Glomerular visceral epithelial cell (primary cell): ENCODE results near the gene C9orf50.
A peak's percentile ranks its signal among the peaks of the same experiment; 100 is the strongest.
"Not testable (repeated sequence)": the region's sequence is repeated elsewhere in the genome, so short reads cannot be mapped to it uniquely, and the experiment has no call there.

Source experiments
- DNase-seq: peaks from one replicate; pipeline ENCODE4 v3.0.0-alpha.2; 2016; ENCODE audit errors: extremely low spot score

Gene C9orf50, protein sequence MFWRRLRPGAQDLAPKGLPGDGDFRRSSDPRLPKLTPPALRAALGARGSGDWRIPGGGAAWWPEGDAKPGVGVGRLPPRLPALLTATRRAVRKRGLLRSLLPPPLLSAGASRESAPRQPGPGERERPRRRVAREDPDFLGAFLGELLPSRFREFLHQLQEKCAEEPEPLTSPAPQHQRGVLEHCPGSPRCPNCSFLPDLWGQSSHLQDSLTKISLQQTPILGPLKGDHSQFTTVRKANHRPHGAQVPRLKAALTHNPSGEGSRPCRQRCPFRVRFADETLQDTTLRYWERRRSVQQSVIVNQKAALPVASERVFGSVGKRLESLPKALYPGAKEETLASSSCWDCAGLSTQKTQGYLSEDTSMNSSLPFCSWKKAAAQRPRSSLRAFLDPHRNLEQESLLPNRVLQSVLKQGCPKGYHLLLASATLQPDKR

DNA sequence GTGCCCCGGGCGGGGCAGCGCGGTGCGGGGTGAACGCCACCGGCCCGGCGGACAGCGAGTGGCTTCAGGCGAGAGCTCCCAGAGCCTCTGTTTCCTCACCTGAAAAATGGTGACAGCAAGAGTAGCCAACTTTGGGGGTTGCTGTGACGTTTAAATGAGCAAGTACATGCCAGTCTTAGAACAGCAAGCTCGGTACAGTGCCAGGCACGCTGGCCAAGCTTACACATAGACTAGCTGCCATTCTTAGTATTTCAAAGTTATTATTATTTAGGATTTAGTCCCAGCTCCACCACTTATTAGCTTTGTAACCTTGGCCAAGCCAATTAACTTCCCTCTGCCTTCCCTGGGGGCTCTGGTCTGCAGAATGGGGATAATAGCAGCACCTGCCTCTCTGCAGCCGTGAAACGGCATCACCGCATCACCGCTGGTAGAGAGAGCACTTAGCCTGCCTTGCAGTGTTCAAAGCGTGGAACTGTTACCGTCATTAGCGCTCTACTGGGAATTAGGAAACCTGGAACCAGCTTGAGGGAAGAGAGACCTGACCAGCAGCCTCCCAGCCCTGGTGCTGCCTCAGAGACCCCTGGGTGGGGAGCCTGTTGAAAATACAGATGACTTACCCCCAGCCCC, at the start of gene C9orf50:
C9orf50 (minus strand) TSS at position 433 of the 627 bp plus-strand sequence. CDS start 527 bp downstream, outside the sequence.
- DNase-seq = no peak

DNA sequence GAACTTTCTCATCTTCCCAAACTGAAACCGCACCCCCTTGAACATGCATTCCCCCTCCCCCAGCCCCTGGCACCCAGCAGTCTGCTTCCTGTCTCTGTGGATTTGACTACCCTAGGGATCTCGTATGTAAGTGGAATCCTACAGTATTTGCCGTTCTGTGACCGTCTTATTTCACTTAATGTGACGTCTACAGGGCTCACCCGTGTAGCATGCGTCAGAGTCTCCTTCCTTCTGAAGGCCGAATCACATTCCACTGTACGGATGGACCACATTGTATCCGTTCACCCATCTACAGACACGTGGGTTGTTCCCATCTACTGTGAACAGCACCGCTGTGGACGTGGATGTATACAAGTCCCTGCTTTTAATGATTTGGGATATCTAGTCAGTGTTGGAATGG, 49.0 kb upstream of the C9orf50 start:
- no peak for DNase-seq

DNA sequence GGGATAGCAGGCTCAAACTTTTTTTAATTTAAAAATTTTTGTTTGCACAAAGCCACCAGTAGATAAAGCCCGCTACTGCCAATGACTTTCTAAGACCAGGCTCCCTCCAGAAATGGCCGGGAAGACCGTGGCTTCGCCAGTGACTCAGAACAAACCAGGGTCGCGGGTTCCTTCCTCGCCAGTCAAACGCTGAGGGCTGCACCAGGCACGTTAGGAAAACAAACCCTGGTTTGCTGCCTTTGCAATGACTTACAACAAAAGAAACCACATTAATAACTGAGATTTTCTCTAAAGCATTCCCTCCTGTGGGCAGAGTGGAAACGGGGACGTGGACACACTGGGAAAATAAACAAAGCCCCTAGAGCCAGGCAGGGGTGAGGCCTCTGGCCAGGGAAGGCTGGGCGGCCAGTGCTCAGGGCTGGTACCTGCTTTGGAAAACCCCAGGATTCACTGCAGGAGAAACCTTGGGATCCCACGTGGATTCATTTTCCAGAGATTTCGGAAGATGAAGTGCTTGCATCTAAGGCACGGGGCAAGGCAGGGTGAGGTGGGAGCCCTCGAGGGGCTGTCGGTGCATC, 48.3 kb upstream of the C9orf50 start:
- DNase-seq = peak; percentile 60

DNA sequence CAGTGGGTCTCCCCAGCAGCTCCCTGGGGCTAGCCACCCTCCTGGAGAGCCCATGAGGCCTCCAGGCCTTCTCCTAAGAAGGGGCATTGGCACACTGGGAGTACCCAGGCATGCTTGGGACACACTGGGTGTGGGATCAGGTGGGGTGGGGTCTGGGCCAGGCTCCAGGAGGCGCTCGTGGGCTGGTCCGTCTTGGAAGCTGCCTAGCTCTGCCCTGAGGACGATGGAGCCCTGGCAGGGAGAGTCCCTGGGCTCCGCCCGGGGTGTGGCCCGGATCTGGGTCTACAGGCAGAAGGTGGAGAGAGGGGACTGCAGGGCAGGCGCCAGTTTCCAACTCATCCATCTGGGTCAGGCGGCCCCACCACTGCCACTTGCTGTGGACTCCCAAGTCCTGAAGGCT, 46.9 kb upstream of the C9orf50 start:
- no peak for DNase-seq

DNA sequence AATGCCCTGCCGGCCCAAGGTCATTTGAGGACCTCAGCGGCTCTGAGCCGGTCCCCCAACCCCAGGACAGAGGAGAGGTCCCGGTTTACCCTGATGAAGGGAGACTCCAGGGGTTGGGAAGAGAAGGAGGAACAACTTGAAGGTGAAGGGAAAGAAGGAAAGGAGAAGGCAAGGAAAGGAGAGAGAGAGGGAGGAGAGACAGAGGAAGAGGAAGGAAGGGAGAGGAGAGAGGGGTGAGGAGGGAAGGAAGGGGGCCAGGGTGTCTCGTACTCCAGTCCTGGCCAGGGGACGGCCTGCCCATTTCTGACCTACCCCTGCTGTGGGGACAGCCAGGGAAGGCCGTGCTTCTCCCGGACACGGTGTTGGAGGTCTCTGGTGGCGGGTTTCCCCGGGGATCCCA, 46.5 kb upstream of the C9orf50 start:
- no peak for DNase-seq

DNA sequence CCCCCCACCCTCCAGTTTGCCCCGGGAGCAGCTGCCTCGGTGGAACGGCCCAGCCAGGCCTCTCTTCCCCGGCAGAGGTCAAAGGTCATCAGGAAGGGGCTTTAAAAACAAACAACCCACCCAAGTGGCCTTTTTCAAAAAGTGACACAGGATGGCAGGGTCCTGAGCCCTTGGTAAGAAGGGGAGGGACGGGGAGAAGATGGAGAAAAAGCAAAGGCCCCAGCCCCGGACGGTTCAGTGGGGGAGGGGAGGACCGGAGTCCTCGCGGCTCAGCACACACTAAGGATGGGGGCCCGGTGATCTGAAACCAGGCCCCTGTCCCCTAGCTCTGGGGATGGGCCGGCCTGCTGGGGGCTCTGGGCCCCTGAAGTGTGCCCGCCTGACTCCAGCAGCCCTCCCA, 45.7 kb upstream of the C9orf50 start:
- no peak for DNase-seq

DNA sequence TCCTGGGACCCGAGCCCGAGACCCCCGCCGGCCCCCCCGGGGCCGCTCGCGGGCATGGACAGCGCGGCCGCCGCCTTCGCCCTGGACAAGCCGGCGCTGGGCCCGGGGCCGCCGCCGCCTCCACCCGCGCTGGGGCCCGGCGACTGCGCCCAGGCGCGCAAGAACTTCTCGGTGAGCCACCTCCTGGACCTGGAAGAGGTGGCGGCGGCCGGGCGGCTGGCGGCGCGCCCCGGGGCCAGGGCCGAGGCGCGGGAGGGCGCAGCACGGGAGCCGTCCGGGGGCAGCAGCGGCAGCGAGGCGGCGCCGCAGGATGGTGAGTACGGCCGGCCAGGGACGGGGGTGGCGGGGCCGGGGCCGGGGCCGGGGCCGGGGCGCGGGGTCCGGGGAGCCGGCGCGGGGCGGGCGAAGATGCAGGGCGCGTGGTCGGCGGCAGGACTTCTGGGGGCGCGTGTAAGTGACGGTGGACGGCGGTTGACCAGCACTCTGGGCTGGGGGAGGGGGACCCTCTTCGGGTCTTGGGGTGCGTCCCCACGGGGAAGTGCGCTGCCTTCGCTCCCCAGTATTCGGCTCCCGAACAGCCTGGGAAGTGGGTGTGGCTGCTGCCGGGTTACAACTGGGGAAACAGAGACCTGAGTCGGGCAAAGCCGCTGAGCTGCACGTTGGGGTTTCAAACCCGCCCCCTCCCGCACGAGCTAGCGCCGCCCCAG, 45.1 kb upstream of the C9orf50 start:
- DNase-seq = no peak

DNA sequence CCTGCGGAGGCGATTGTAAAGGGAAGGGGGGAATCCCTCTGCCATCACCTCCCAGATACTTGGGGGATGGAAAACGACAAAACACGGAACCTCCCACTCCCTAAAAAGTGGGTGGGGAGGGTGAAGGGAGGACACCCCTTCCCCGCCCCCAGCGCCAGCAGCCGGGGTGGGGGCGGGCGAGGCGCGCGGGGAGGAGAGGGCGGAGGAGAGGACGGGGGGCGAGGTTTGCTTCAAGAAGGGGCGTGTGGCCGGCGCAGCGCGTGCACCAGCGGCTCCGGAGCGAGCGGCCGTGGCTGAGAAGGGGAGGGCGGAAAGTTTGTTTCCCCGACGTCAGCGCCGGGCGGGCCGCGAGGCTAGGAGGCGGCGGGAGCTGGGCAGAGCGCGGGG, 44.5 kb upstream of the C9orf50 start, which contains the start of gene PRRX2:
PRRX2 (plus strand) TSS at position 259 of the 387 bp plus-strand sequence. CDS start 221 bp downstream, outside the sequence.
- no peak for DNase-seq

DNA sequence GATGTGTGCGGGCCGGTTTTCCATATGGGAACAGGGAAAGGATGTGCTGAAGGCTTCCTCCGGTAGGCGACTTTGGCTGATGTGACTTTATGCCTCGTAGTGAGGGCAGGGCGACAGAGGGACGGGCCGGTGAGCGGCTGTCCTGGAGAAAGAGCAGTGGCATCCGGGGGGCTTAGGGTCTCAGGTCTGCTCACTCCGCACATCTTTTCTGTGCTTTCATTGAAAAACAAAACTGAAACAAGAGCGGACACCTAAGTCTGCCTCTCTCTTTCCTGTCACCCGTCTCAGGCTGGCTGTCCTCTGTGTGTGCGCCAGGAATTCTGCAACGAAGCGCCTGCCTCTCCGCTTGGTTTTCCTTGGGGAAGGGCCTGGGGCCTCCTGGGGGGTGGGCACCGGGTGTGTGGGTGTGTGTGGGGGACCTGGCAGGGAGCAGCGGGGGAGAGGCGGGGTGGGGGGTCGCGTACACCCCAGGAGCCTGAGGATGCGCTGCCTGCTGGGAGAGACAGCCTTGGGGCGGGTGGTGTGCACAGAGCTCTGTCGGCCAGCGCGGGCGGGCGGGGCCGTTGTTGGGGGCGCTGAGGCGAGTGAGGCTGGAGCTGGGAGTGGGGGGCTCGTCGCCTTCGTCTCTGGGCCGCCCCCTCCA, 44.0 kb upstream of the C9orf50 start:
- DNase-seq = no peak

DNA sequence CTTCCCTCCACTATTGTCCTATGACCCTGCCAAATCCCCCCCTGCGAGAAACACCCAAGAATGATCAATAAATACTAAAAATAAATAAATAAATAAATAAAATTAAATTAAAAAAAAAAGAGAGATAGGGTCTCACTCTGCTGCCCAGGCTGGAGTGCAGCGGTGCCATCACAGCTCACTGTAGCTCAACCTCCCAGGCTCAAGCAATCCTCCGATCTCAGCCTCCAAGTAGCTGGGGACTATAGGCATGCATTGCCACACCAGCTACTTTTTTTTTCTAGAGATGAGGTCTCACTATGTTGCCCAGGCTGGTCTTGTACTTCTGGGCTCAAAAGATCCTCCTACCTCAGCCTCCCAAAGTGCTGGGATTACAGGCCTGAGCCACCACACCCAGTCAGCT, 41.3 kb upstream of the C9orf50 start:
- not testable (repeated sequence) for DNase-seq

DNA sequence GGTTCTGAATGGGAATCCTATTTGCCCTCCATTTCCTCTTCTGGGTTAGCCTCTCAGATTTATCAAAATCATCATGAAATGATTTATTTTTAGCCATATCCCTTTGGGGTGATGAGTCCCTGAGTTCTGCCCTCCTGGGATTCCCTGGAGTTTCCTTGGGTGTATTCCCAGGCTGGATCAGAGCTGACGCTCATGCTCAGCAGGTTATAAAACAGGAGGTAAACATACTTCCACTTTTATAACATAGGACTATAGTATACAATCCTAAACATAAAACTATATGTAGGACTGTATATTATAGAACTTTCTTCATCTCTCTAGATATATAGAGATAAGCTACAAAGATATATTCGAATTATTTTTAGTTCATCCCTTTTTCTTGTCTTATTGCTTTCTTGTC, 40.1 kb upstream of the C9orf50 start:
- no peak for DNase-seq

DNA sequence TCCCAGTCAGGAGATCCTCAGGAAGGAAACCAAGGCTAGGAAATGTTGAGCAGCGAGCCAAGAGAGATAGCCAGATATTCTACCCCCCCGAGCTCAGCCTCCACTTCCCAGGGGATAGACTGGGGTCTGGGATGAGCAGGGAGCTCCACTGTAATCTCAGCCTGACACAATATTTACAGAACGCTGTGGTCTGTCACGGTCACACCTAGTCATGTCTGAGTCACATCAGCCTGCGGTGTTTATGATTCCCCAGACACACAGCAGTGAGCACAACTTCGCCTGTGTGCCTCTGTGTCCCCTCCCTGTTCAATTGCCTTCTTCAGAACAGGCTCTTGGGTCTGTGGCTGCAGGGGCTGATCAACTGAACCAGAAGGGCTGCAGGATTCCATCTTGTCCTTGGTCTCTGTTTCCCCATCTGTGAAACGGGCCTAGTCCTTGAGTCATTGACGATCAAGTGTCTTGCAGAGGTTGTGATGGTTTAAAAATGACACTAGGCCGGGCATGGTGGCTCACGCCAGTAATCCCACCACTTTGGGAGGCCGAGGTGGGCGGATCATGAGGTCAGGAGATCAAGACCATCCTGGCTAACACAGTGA, 36.0 kb upstream of the C9orf50 start:
- peak; percentile 58 for DNase-seq

DNA sequence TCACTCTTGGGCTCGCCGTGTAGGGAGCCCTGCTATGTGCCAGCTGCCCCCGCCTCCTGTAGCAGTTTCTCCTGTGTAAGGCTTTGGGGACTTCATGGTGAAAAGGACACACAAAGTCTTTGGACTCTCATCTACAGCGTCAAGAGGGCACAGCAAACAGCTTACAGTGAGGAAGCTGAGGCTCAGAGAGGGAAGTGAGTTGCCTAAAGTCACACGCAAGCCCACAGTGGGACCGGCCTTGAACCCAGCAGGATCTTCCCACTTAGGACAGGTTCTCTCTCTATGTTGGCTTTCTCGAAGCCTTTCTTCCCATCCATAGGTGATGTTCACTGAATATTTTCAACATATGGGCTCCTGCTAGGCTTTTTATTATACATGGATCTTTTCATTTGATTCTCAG, 34.8 kb upstream of the C9orf50 start:
- DNase-seq = no peak

DNA sequence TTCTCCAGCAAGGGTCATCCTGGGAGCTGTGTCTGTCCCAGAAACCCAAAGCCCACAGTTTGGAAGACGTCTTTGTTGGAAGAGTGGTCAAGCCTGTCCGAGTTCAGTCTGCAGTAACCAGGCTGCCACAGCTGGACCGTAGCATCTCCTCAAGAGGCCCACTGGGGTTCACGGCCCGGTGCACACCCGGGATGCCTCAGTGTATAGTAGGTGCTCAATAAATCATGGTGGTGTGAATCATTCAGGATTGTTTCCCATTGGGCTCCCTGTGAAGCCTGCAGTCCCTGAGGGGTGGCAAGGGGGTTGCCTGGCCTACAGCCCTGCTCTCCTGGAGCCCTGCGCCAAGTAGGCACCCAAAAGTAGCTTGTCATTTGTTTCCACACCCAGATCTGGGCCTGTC, 34.3 kb upstream of the C9orf50 start:
- no peak for DNase-seq

DNA sequence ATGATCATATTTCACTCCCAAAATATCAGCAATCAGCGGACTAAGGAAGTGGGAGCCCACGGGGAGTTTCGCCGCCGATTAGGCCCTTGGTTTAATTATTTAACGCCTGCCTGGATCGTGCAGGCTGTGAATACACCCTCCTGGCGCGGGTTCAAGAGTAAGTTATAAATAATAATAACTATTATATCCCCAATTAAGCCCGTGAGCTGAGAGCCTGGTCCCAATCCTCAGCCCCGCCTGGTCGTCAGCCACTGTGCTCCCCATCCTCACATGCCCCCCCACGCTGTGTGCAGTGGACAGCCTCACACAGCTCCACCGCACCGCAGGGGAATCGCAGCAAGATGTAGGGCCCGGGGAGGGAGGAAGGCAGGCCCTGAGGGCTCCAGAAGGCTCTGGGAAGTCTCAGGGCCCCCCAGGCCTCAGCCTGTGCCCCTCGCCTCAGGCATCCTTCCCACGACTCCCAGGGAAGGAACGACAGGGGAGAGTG, 33.7 kb upstream of the C9orf50 start:
- no peak for DNase-seq

DNA sequence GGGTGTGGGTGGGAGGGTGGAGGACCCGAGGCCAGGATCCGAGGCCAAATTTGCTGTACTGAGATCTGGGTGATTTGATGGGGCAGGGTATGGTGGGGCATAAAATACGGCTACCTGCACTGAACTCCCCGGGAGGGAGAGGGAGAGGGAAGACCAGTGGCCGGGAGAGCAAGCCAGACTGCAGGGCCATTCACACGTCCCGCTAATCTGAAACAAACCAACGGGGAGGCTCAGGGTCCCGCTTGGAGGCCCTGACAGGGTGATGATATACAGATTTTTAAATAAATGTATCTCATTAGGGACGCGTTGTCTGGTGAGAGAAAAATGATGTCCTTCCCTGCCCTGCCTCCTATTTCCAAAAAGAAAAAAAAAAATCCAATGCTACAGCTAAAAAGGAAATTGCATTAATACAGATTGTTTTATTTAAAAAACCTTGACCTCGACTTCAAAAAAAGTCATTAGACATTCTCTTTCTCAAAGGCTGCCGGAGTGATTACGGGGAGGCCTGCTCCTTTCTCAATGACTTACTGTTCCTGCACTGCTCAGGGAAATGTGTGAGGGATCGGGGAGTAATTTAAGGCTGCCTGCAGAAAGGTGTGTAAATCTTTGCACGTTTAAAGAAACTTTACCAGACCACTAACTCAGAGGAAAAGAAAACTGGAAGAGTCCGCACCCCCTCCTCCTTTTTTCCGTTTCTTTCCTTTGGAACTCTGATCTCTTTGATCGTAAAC, 33.1 kb upstream of the C9orf50 start:
- DNase-seq = no peak

DNA sequence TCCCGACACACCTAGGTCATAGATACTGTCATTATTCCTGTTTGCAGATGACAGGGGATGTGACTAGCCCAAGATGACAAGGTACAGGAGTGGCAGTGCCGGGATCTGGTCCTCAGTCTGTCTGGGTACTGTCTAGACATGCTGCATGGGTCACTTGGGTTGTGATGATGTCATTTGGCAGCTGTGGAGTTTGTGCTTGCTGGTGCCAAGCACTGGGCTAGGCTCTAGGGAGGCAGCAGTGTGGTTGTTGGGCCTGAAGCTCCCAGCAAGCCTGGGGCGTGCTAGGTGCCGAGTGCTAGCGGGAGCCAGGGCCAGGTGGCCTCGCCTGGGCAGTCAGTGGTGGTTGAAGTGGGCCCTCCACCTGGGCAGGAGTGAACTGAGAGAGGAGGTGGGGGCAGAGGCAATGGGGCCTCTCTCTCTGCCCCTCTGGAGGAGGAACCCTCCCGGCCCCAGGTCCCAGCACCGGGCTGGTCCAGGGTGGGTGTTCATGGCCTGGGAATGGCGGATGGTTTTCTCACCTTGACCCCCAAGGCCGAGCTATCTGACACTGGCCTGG, 29.9 kb upstream of the C9orf50 start:
- no peak for DNase-seq

DNA sequence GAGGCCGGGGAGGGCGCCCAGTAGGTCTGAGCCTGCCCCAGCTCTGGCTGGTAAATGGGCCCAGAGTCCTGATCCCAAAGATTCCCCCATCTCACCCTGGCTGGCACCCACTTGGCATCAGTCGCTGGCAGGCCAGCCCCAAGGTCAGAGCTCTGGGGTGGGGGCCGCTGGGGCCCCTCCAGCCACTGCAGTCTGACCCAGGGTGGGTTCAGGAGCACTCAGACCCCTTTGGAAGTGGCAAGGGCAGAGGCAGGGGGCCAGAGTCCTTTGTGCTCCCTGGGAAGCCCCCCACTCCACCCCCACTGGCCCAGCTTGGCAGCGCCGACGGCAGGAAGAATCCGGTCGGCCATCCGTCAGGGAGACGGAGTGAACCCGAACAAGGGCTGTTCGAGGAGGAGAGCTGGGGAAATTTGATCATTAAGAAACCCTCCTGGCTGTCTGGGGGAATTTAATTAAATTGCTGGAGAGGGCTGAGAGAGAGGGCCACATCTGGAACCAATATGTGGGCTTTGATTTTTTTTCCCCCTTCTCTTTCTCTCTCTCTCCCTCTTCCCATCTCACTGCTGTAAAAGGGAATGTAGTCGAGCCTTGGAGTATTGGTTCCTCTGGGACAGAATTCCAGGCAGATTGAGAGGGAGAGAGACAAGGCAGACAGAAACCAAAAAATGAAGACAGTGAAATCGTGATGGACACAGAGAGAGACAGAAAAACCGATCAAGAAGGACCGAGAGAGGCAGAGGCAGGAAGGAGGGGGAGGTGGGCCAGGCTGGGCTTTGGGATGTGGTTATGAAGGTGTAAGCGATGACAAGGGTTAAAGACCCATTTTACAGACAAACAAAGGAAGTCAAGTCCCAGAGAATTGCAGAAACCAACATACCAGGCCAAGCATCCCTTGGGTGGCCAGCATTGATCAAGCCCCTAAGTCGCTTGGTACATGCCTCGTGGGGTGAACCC, 29.1 kb upstream of the C9orf50 start:
- no peak for DNase-seq

DNA sequence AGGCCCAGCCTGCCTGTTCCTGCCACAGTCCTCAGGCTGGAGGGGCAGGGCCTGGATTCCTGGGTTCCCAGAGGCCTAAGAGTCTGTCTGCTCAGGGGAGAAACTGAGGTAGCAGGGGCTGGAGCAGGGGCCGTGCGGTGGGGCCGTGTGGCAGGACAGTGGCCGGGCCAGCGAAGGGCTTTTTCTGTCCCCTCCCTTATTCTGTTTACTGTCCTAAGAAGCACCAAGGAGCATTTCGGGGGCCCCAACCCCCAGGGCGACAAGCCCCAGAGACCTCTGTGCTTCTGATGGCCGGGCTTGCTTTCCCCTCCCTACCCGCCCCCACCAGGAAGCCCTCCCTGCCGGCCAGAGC, 27.8 kb upstream of the C9orf50 start:
- no peak for DNase-seq
